GDM1 (cell line): Measurements from ENCODE around the gene KIF1A.

Experiments used
- DNase-seq: peaks from one replicate; lab custom pipeline; 2025; lab: John Stamatoyannopoulos, UW

KIF1A gene

GRCh38 chr2:240767341-240767740, 52.7 kb downstream of the KIF1A start:
- no peak for DNase-seq

GRCh38 chr2:240766072-240766471, 53.9 kb downstream of the KIF1A start:
- no peak for DNase-seq

GRCh38 chr2:240765007-240765406, 55.0 kb downstream of the KIF1A start:
- no peak for DNase-seq

- no peak for DNase-seq
Observed at GRCh38 chr2:240764605-240765004, 55.4 kb downstream of the KIF1A start.

- no peak for DNase-seq
Observed at GRCh38 chr2:240762971-240763370, 57.0 kb downstream of the KIF1A start.

GRCh38 chr2:240762249-240762648, 57.8 kb downstream of the KIF1A start:
- DNase-seq = no peak

- no peak for DNase-seq
Observed at GRCh38 chr2:240760576-240761246, 59.3 kb downstream of the KIF1A start.

- no peak for DNase-seq
Observed at GRCh38 chr2:240760121-240760520, 59.9 kb downstream of the KIF1A start.

- DNase-seq = no peak
Observed at GRCh38 chr2:240759459-240759858, 60.6 kb downstream of the KIF1A start.

GRCh38 chr2:240757086-240757614, 62.9 kb downstream of the KIF1A start:
- no peak for DNase-seq

- no peak for DNase-seq
Observed at GRCh38 chr2:240752209-240752608, 67.8 kb downstream of the KIF1A start.

- DNase-seq = no peak
Observed at GRCh38 chr2:240750409-240750808, 69.6 kb downstream of the KIF1A start.

GRCh38 chr2:240749516-240749915, 70.5 kb downstream of the KIF1A start:
- no peak for DNase-seq

GRCh38 chr2:240747256-240747655, 72.8 kb downstream of the KIF1A start:
- no peak for DNase-seq

GRCh38 chr2:240746671-240747070, 73.3 kb downstream of the KIF1A start:
- DNase-seq = no peak

GRCh38 chr2:240745962-240746361, 74.1 kb downstream of the KIF1A start:
- DNase-seq = no peak

- no peak for DNase-seq
Observed at GRCh38 chr2:240745456-240745855, 74.6 kb downstream of the KIF1A start.

GRCh38 chr2:240742602-240743095, 77.4 kb downstream of the KIF1A start:
- DNase-seq = no peak

GRCh38 chr2:240741091-240741490, 78.9 kb downstream of the KIF1A start:
- no peak for DNase-seq

- DNase-seq = no peak
Observed at GRCh38 chr2:240739797-240740196, 80.2 kb downstream of the KIF1A start.

GRCh38 chr2:240737958-240738357, 82.1 kb downstream of the KIF1A start:
- DNase-seq = no peak

GRCh38 chr2:240737512-240737911, 82.5 kb downstream of the KIF1A start:
- DNase-seq = no peak

- no peak for DNase-seq
Observed at GRCh38 chr2:240736281-240737250, 83.5 kb downstream of the KIF1A start.
